HCT116 (cell line): ENCODE measurements around the gene SPG7. TPM values are rescaled to one million over a fixed set of nuclear protein-coding genes. Genes with fewer than 3 reads are reported as not detected.

Experiments
- ATAC-seq: fragments of 200-7000 bp; cut with Tn5 transposase; 2 replicates; pipeline ENCODE4 v1.9.1; 2020; ENCODE audit warnings: mild to moderate bottlenecking, moderate library complexity
- BruUV-seq: library from RNA; stranded (reverse); fragments of 400-500 nt; replicated peaks from 2 replicates; lab custom pipeline; 2021; lab: Mats Ljungman, UMichigan
- CTCF ChIA-PET: fragments of 300-600 bp; sonication (Branson Sonifier 250); formaldehyde crosslinking; loops from one replicate; lab custom pipeline; 2021; ENCODE audit warnings: antibody characterized with exemption; lab: Charles Lee
- POLR2A ChIA-PET: fragments of 300-600, 350-600 bp; sonication (Branson Sonifier 250); formaldehyde crosslinking; loops from one replicate; lab custom pipeline; 2021; ENCODE audit warnings: antibody characterized with exemption; lab: Charles Lee
- RAD21 ChIA-PET, 2 experiments: fragments of 300-600 bp; sonication (Branson Sonifier 250); formaldehyde crosslinking; loops; one replicate each; lab custom pipeline; 2023; ENCODE audit warnings: low total read pairs in 2 of 2; ENCODE audit not compliant: uncharacterized antibody in 2 of 2, unreplicated experiment in 2 of 2, low non-redundant PET in 1 of 2; lab: Charles Lee
- DNase-seq: peaks from one replicate; pipeline ENCODE4 v3.0.0-alpha.2; 2010; ENCODE audit warnings: low read depth, low spot score
- H2AFZ ChIP-seq: fragments of 200-600 bp; shearing (Covaris generic), sonication (generic); 2 replicates; pipeline ENCODE4 v1.6.1; 2017; ENCODE audit warnings: low read depth, mixed run types, mixed read lengths, antibody characterized with exemption, low read length; ENCODE audit not compliant: poor library complexity, severe bottlenecking
- H3K27ac ChIP-seq: 2 replicates; pipeline ENCODE4 v1.5.1; 2012; ENCODE audit warnings: low read depth, low read length
- H3K27me3 ChIP-seq: fragments of 200-600 bp; sonication (generic); 2 replicates; pipeline ENCODE4 v1.6.1; 2016; ENCODE audit warnings: mixed run types, low read length, mixed read lengths; ENCODE audit not compliant: insufficient read depth
- H3K36me3 ChIP-seq, 2 experiments: fragments of 200-500 bp in 1 of 2; fragments of 200-600 bp in 1 of 2; sonication (Bioruptor generic) in 1 of 2; sonication (generic) in 1 of 2; 2 replicates each; pipeline versions ENCODE4 v1.5.1 to v1.6.1; 2014 to 2016; ENCODE audit warnings: low read length in 2 of 2, inconsistent platforms in 1 of 2, mixed read lengths in 1 of 2, mixed run types in 1 of 2; ENCODE audit not compliant: insufficient read depth in 2 of 2, control insufficient read depth in 1 of 2
- H3K4me1 ChIP-seq, 2 experiments: fragments of 200-600 bp in 1 of 2; sonication (generic) in 1 of 2; 2 replicates each; pipeline versions ENCODE4 v1.5.1 to v1.6.1; 2012 to 2017; ENCODE audit warnings: low read length in 2 of 2, inconsistent platforms in 1 of 2, mild to moderate bottlenecking in 1 of 2, mixed read lengths in 1 of 2, mixed run types in 1 of 2, moderate library complexity in 1 of 2; ENCODE audit not compliant: insufficient read depth in 2 of 2, control insufficient read depth in 1 of 2
- H3K4me2 ChIP-seq: fragments of 200-600 bp; sonication (generic); 2 replicates; pipeline ENCODE4 v1.6.1; 2017; ENCODE audit warnings: mixed run types, low read length, mixed read lengths
- H3K4me3 ChIP-seq, 2 experiments: fragments of 200-600 bp in 1 of 2; sonication (generic) in 1 of 2; replicated peaks in 1 of 2; 2 replicates each; pipeline ENCODE4 v1.5.1; 2011 to 2016; ENCODE audit warnings: low read length in 2 of 2, control low read depth in 1 of 2, low read depth in 1 of 2, mild to moderate bottlenecking in 1 of 2, mixed read lengths in 1 of 2, mixed run types in 1 of 2
- H3K79me2 ChIP-seq: fragments of 200-600 bp; sonication (generic); 2 replicates; pipeline ENCODE4 v1.6.1; 2017; ENCODE audit warnings: mild to moderate bottlenecking, mixed run types, low read length, moderate library complexity, mixed read lengths; ENCODE audit not compliant: insufficient read depth
- H3K9ac ChIP-seq: fragments of 200-600 bp; sonication (generic); 2 replicates; pipeline ENCODE4 v1.6.1; 2016; ENCODE audit warnings: low read length, mixed read lengths
- H3K9me2 ChIP-seq: fragments of 200-600 bp; sonication (generic), shearing (Covaris generic); 2 replicates; pipeline ENCODE4 v1.6.1; 2017; ENCODE audit warnings: mixed run types, mild to moderate bottlenecking, moderate library complexity; ENCODE audit not compliant: insufficient read depth
- H3K9me3 ChIP-seq, 2 experiments: fragments of 200-500 bp in 1 of 2; fragments of 200-600 bp in 1 of 2; sonication (Bioruptor generic) in 1 of 2; sonication (generic) in 1 of 2; 2 replicates each; pipeline ENCODE4 v1.6.1; 2014 to 2017; ENCODE audit warnings: low read length in 2 of 2, mixed read lengths in 2 of 2, inconsistent platforms in 1 of 2, low read depth in 1 of 2, mild to moderate bottlenecking in 1 of 2, mixed run types in 1 of 2, moderate library complexity in 1 of 2; ENCODE audit not compliant: control insufficient read depth in 1 of 2, insufficient read depth in 1 of 2
- H4K20me1 ChIP-seq: fragments of 200-600 bp; sonication (generic), shearing (Covaris generic); 2 replicates; pipeline ENCODE4 v1.6.1; 2017; ENCODE audit warnings: mixed run types, mild to moderate bottlenecking, moderate library complexity; ENCODE audit not compliant: insufficient read depth
- CBX3 ChIP-seq: IDR thresholded peaks from 2 replicates; pipeline ENCODE4 v1.6.1; 2012; ENCODE audit warnings: low read depth
- CEBPB ChIP-seq: IDR thresholded peaks from 2 replicates; pipeline ENCODE4 v1.6.1; 2012; ENCODE audit warnings: low read depth
- CTCF ChIP-seq, 3 experiments: fragments of 200-600 bp in 1 of 3; sonication (generic) in 1 of 3; IDR thresholded peaks in 2 of 3; conservative IDR thresholded peaks in 1 of 3; 2 replicates each; pipeline ENCODE4 v1.5.1; 2012 to 2017; ENCODE audit warnings: low read depth in 2 of 3, low read length in 2 of 3, antibody characterized with exemption in 1 of 3, borderline replicate concordance in 1 of 3, control low read depth in 1 of 3, mild to moderate bottlenecking in 1 of 3, mixed read lengths in 1 of 3, mixed run types in 1 of 3, moderate library complexity in 1 of 3; ENCODE audit not compliant: insufficient read depth in 1 of 3
- EGR1 ChIP-seq: IDR thresholded peaks from 2 replicates; pipeline ENCODE4 v1.6.1; 2012; ENCODE audit warnings: low read depth
- EZH2 ChIP-seq: fragments of 200-600 bp; sonication (generic); IDR thresholded peaks from 2 replicates; pipeline ENCODE4 v1.6.1; 2017; ENCODE audit warnings: antibody characterized with exemption, mixed run types
- EZH2phosphoT487 ChIP-seq: fragments of 200-600 bp; IDR thresholded peaks from 2 replicates; pipeline ENCODE4 v1.6.1; 2018; ENCODE audit warnings: antibody characterized with exemption, borderline replicate concordance
- FOSL1 ChIP-seq: IDR thresholded peaks from 2 replicates; pipeline ENCODE4 v1.6.1; 2012; ENCODE audit warnings: low read depth
- JUND ChIP-seq: IDR thresholded peaks from 2 replicates; pipeline ENCODE4 v1.6.1; 2012
- POLR2A ChIP-seq: IDR thresholded peaks from 2 replicates; pipeline ENCODE4 v1.7.0; 2011; ENCODE audit warnings: borderline replicate concordance; ENCODE audit not compliant: insufficient read depth, insufficient read length; ENCODE audit errors: extremely low read depth
- RAD21 ChIP-seq: IDR thresholded peaks from 2 replicates; pipeline ENCODE4 v1.6.1; 2012; ENCODE audit warnings: low read depth, mild to moderate bottlenecking
- SIN3A ChIP-seq: IDR thresholded peaks from 2 replicates; pipeline ENCODE4 v1.6.1; 2012; ENCODE audit warnings: low read depth
- SRF ChIP-seq: IDR thresholded peaks from 2 replicates; pipeline ENCODE4 v1.6.1; 2012; ENCODE audit warnings: low read depth
- TCF7L2 ChIP-seq: IDR thresholded peaks from 2 replicates; pipeline ENCODE4 v1.7.0; 2011; ENCODE audit warnings: borderline replicate concordance, inconsistent platforms; ENCODE audit not compliant: insufficient read depth, insufficient read length; ENCODE audit errors: extremely low read depth
- YY1 ChIP-seq: IDR thresholded peaks from 2 replicates; pipeline ENCODE4 v1.6.1; 2011; ENCODE audit warnings: low read length, low read depth, moderate library complexity, mild to moderate bottlenecking; ENCODE audit not compliant: insufficient replicate concordance; ENCODE audit errors: extremely low read depth
- ZBTB33 ChIP-seq: IDR thresholded peaks from 2 replicates; pipeline ENCODE4 v1.6.1; 2011; ENCODE audit warnings: mild to moderate bottlenecking, low read length, moderate library complexity; ENCODE audit not compliant: insufficient replicate concordance; ENCODE audit errors: extremely low read depth
- ZFX ChIP-seq: fragments of 450-650 bp; IDR thresholded peaks from 2 replicates; pipeline ENCODE4 v1.6.1; 2017
- intact Hi-C: fragments of 100-400 bp; cut with micrococcal nuclease; formaldehyde crosslinking; loops from 2 replicates; pipeline ENCODE4 v1.10.0; 2022
- total RNA-seq: library from RNA; stranded (reverse); gene quantifications from one replicate; pipeline ENCODE4 v1.2.1, GENCODE V29; 2021; ENCODE audit not compliant: unreplicated experiment

The SPG7 gene
- total RNA-seq, 1 experiment from 2014 or later, result 116 TPM

GRCh38 chr16:89534252-89534756, 26.1 kb downstream of the SPG7 start (continued):
- no peak for TF ChIP-seq ZBTB33
- TF ChIP-seq YY1, result no peak
- TF ChIP-seq EZH2phosphoT487, result no peak
- no peak for TF ChIP-seq ZFX
- TF ChIP-seq FOSL1, result no peak
- TF ChIP-seq CEBPB, result no peak
- no peak for TF ChIP-seq JUND
- TF ChIP-seq TCF7L2, result no peak
- no peak for TF ChIP-seq EGR1

- Histone ChIP-seq H3K27me3 (no peaks in the 10 kb centered on the region), H2AFZ (no peak overlapping the region), H3K4me1 (no peaks in the 10 kb centered on the region), H3K27ac (no peak overlapping the region), H3K9me2 (no peaks in the 10 kb centered on the region), H3K36me3 (peaks cover 46 to 48% of the 10 kb centered on the region in 2 experiments), H4K20me1 (no peaks in the 10 kb centered on the region), H3K9ac (no peak overlapping the region), H3K9me3 (no peaks in the 10 kb centered on the region), H3K4me2 (no peak overlapping the region), H3K79me2 (peaks cover 10% of the 10 kb centered on the region; the same call in 1 of the 2 replicates), H3K4me3 (no peak overlapping the region)
- no peak for DNase-seq
- BruUV-seq, result no TSS peak
- POLR2A ChIA-PET, result no interaction called here
- CTCF ChIA-PET, result no interaction called here
- intact Hi-C loops, result no loop called here
- RAD21 ChIA-PET, result no interaction called here
- no peak for TF ChIP-seq SIN3A
- no peak for TF ChIP-seq POLR2A
- TF ChIP-seq SRF, result no peak
- TF ChIP-seq EZH2, result no peak
- no peak for TF ChIP-seq FOSL1
- TF ChIP-seq CBX3, result no peak
- TF ChIP-seq TCF7L2, result no peak
- TF ChIP-seq JUND, result no peak
- TF ChIP-seq CTCF (IDR thresholded peaks at IDR 0.05 in 2 of 3, conservative IDR thresholded peaks at IDR 0.05 in 1 of 3; ENCODE audit: borderline replicate concordance in 1 of 3, insufficient read depth in 1 of 3, low read depth in 2 of 3, low read length in 2 of 3), result no peak
- TF ChIP-seq EZH2phosphoT487, result no peak
- TF ChIP-seq RAD21, result no peak
- no peak for ATAC-seq
Observed at GRCh38 chr16:89536371-89536770, 28.2 kb downstream of the SPG7 start.
